Measurements from ENCODE around the gene NAV3. TPM values are rescaled to one million over a fixed set of nuclear protein-coding genes. Genes with fewer than 3 reads are reported as not detected.

The NAV3 gene
- total RNA-seq, 6 experiments from 2014 or later, result 0.22 to 3.2 (median 1.2) TPM

DNA sequence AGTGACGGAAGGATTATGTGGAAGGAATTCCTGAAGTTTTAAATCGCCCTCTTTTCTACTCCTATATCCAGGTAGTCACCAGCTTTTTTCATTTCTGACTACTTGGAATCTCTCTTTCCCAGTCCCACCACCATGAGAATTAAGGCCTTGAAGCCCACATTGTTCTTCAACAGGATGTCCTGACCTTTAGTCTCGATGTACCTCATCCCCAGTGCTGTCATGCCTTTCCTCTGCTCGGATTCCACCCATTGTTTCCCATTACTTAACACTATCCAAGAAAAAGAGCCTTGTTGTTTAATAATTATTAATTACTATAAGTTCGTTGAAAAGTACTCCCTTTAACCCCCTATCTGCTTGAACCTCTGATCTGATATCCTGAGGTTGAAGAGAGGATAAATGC lies 44.0 kb upstream of the NAV3 start:
- TF ChIP-seq, protein P1, sequence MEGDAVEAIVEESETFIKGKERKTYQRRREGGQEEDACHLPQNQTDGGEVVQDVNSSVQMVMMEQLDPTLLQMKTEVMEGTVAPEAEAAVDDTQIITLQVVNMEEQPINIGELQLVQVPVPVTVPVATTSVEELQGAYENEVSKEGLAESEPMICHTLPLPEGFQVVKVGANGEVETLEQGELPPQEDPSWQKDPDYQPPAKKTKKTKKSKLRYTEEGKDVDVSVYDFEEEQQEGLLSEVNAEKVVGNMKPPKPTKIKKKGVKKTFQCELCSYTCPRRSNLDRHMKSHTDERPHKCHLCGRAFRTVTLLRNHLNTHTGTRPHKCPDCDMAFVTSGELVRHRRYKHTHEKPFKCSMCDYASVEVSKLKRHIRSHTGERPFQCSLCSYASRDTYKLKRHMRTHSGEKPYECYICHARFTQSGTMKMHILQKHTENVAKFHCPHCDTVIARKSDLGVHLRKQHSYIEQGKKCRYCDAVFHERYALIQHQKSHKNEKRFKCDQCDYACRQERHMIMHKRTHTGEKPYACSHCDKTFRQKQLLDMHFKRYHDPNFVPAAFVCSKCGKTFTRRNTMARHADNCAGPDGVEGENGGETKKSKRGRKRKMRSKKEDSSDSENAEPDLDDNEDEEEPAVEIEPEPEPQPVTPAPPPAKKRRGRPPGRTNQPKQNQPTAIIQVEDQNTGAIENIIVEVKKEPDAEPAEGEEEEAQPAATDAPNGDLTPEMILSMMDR (IDR thresholded peaks at IDR 0.05), result no peak
- no peak for TF ChIP-seq POLR2A (IDR thresholded peaks at IDR 0.05)
- Histone ChIP-seq H3K27ac (no peak overlapping the region), H3K4me1 (no peaks in the 10 kb centered on the region), H3K27me3 (no peaks in the 10 kb centered on the region), H3K9me3 (no peaks in the 10 kb centered on the region), H3K4me3 (no peak overlapping the region), H3K36me3 (no peaks in the 10 kb centered on the region)
- WGBS (ENCODE audit: insufficient coverage, low coverage, low lambda C conversion rate, missing lambda C conversion rate), result 46% methylated on average over 5 of the region's 5 CpGs
- DNase-seq (no peak), ATAC-seq (no peak)
- intact Hi-C loops (cut with DNase I), result no loop called here

DNA sequence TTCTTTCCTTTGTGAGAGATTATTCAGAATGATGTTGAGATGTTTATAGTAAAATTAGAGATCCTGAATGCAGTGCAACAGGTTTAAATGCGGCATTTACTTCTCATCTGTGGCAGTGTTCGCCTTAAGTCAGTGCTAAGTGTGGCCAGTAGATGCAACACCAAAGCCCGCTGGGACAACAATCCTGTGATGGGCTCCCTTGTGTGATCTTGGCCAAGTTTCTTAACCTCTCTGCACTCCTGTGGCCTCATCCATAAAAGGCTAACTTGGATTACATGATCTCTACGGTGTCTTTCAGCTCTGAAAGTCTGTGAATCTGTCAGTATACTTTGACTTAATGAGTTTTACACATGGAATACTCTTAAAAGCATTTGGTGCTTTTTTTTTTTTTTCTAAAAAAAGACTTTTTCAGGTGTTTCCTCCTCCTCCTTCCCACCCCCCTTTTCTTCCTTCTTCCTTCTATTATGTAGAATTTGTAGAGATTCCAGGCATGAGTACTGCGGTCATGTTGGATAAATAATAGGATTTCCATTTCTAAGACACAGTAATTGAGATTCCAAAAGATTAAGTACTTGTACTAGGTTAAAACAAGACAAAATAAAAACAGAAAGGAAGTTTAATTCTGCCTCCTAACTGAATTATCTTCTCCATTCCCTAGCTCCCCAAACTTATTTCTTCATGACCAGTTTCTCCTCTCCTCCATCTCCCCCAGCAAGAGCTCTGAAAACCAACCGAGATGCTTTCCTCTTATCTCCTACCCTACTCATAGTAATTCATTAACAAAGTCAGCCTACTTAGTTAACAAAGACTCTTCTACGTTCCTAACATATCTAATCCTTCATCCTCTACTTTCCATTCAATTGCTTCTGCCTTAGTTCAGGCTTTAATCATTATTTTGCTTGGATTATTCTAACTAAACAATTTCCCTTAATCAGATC lies 42.2 kb upstream of the NAV3 start:
- no peaks in the 10 kb centered on the region for H3K4me1 ChIP-seq
- no peak for TF ChIP-seq POLR2A (IDR thresholded peaks at IDR 0.05)
- TF ChIP-seq, protein P1 (IDR thresholded peaks at IDR 0.05), result no peak
- no peaks in the 10 kb centered on the region for H3K9me3 ChIP-seq
- no peak overlapping the region for H3K27ac ChIP-seq
- 51% methylated on average over 7 of the region's 7 CpGs for WGBS (ENCODE audit: insufficient coverage, low coverage, low lambda C conversion rate, missing lambda C conversion rate)
- no peaks in the 10 kb centered on the region for H3K36me3 ChIP-seq
- DNase-seq (no peak), ATAC-seq (no peak)
- intact Hi-C loops (cut with DNase I), result no loop called here
- H3K4me3 ChIP-seq, result no peak overlapping the region
- H3K27me3 ChIP-seq, result no peaks in the 10 kb centered on the region

DNA sequence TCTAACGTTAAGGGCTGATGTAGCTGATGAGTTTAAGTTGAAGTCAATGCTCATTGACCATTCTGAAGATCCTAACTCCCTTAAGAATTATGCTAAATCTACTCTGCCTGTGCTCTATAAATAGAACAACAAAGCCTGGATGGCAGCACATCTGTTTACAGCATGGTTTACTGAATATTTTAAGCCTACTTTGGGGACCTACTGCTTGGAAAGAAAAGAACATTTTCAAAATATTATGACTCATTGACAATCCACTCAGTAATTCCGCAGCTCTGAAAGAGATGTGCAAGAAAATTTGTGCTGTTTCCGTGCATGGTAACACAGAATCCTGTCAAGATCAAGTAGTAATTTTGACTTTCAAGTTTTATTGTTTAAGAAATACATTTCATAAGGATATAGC lies 35.0 kb upstream of the NAV3 start:
- intact Hi-C loops (cut with DNase I), result no loop called here
- TF ChIP-seq, protein P1 (IDR thresholded peaks at IDR 0.05), result no peak
- TF ChIP-seq POLR2A (IDR thresholded peaks at IDR 0.05), result no peak
- ATAC-seq (no peak), DNase-seq (no peak)
- Histone ChIP-seq H3K27me3 (no peaks in the 10 kb centered on the region), H3K36me3 (no peaks in the 10 kb centered on the region), H3K9me3 (no peaks in the 10 kb centered on the region), H3K4me1 (no peaks in the 10 kb centered on the region), H3K27ac (no peak overlapping the region), H3K4me3 (no peak overlapping the region)
- WGBS (ENCODE audit: insufficient coverage, low coverage, low lambda C conversion rate, missing lambda C conversion rate), result 59% methylated on average over 3 of the region's 3 CpGs

DNA sequence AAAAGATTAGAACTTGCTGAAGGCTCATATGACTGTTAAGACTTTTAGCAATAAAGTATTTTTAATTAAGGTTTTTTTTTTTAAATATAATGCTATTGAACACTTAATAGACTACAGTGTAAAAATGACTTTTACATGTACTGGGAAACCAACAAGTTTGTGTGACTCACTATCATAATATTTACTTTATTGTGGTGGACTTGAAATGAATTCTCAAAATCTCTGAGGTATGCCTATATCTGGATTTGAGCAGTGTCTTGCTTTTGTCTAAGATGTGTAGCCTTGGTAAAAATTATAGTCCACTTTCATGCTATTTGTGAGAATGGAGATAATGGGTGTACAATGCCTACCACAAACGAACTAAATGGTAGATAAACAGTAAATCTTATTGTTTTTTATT lies 33.9 kb upstream of the NAV3 start:
- DNase-seq (no peak), ATAC-seq (no peak)
- H3K4me1 ChIP-seq, result no peaks in the 10 kb centered on the region
- no peaks in the 10 kb centered on the region for H3K36me3 ChIP-seq
- no peak overlapping the region for H3K4me3 ChIP-seq
- H3K27me3 ChIP-seq, result no peaks in the 10 kb centered on the region
- no peaks in the 10 kb centered on the region for H3K9me3 ChIP-seq
- WGBS (ENCODE audit: insufficient coverage, low coverage, low lambda C conversion rate, missing lambda C conversion rate), result 37% methylated on average over 1 of the region's 1 CpG
- intact Hi-C loops (cut with DNase I), result no loop called here
- H3K27ac ChIP-seq, result no peak overlapping the region
- TF ChIP-seq, protein P1 (IDR thresholded peaks at IDR 0.05), result no peak
- no peak for TF ChIP-seq POLR2A (IDR thresholded peaks at IDR 0.05)

Measured in right lobe of liver (tissue), 6 donors.